Suprapubic skin (tissue), 4 donors: ENCODE measurements around the gene CALD1.

Experiments
- CTCF ChIP-seq, 2 donors: fragments of 200-600 bp in 1 of 2; fragments of 450-650 bp in 1 of 2; sonication (generic) in 1 of 2; IDR thresholded peaks; one replicate each; pipeline ENCODE4 v1.5.1; 2016 to 2019; ENCODE audit warnings: antibody characterized with exemption in 2 of 2, mild to moderate bottlenecking in 1 of 2, moderate library complexity in 1 of 2
- POLR2A ChIP-seq, 2 donors: fragments of 450-650 bp; IDR thresholded peaks; one replicate each; pipeline ENCODE4 v1.6.1; 2017; ENCODE audit warnings: antibody characterized with exemption in 2 of 2, mild to moderate bottlenecking in 2 of 2, moderate library complexity in 2 of 2
- POLR2AphosphoS5 ChIP-seq, 3 donors: sonication (generic); formaldehyde crosslinking; IDR thresholded peaks; one replicate each; pipeline ENCODE4 v1.6.1; 2017; ENCODE audit warnings: antibody characterized with exemption in 3 of 3

GRCh38 chr7:134787720-134788119, 8.3 kb downstream of the CALD1 start:
- no peak for TF ChIP-seq POLR2A (IDR thresholded peaks at IDR 0.05)
- TF ChIP-seq CTCF (IDR thresholded peaks at IDR 0.05): no peak
- TF ChIP-seq POLR2AphosphoS5 (IDR thresholded peaks at IDR 0.05): no peak
